Fibroblast of the aortic adventitia (primary cell): ENCODE results near the gene PRRT2. TPM values are rescaled to one million over a fixed set of nuclear protein-coding genes. Genes with fewer than 3 reads are reported as not detected.

Experiments
- DNase-seq: peaks from one replicate; pipeline ENCODE4 v3.0.0-alpha.2; 2010; ENCODE audit warnings: low read depth
- H3K4me3 ChIP-seq: 2 replicates; pipeline ENCODE4 v1.5.1; 2011; ENCODE audit warnings: low read depth, mild to moderate bottlenecking, control low read depth, low read length, moderate library complexity
- CTCF ChIP-seq: IDR thresholded peaks from 2 replicates; pipeline ENCODE4 v1.5.1; 2011; ENCODE audit warnings: mild to moderate bottlenecking, low read length, control low read depth, inconsistent platforms; ENCODE audit not compliant: insufficient read depth
- total RNA-seq: library from RNA; depleted of rRNA; stranded (reverse); fragments of >200 nt; gene quantifications from 2 replicates; pipeline ENCODE4 v1.2.3, GENCODE V29; 2012; ENCODE audit warnings: low replicate concordance

Gene PRRT2
- total RNA-seq, 1 donor = 7.7 TPM

- no peak overlapping the region for H3K4me3 ChIP-seq
- DNase-seq = peak; percentile 69
- TF ChIP-seq CTCF = no peak
Measured at GRCh38 chr16:29844575-29845331, 32.8 kb downstream of the PRRT2 start.

- TF ChIP-seq CTCF = no peak
- no peak for DNase-seq
Measured at GRCh38 chr16:29845656-29846055, 33.7 kb downstream of the PRRT2 start.

GRCh38 chr16:29848420-29849297 lies 36.7 kb downstream of the PRRT2 start:
- TF ChIP-seq CTCF = peak; percentile 95
- DNase-seq = peak; percentile 68
- H3K4me3 ChIP-seq = no peak overlapping the region

More at GRCh38 chr16:29845656-29846055, 33.7 kb downstream of the PRRT2 start:
- no peak overlapping the region for H3K4me3 ChIP-seq

GRCh38 chr16:29849505-29849904 lies 37.5 kb downstream of the PRRT2 start:
- no peak for DNase-seq
- TF ChIP-seq CTCF = no peak
- no peak overlapping the region for H3K4me3 ChIP-seq

- no peak overlapping the region for H3K4me3 ChIP-seq
- DNase-seq = no peak
- TF ChIP-seq CTCF = no peak
Measured at GRCh38 chr16:29850998-29851397, 39.0 kb downstream of the PRRT2 start.

GRCh38 chr16:29852654-29853053 lies 40.7 kb downstream of the PRRT2 start:
- H3K4me3 ChIP-seq = no peak overlapping the region
- no peak for TF ChIP-seq CTCF
- peak; percentile 43 for DNase-seq
